BJ (cell line): ENCODE data around the gene SEPTIN10. TPM values are rescaled to one million over a fixed set of nuclear protein-coding genes. Genes with fewer than 3 reads are reported as not detected.

ENCODE experiments used
- CTCF ChIA-PET: fragments of 350-600 bp; formaldehyde crosslinking; extraction: SDS; loops from one replicate; lab custom pipeline; 2021; ENCODE audit warnings: antibody characterized with exemption, inconsistent platforms; lab: Yijun Ruan, JAX
- POLR2A ChIA-PET: fragments of 300-600 bp; sonication (Branson Sonifier 250); formaldehyde crosslinking; extraction: SDS; loops from one replicate; lab custom pipeline; 2021; ENCODE audit warnings: antibody characterized with exemption; lab: Charles Lee
- DNase-seq: peaks from one replicate; pipeline ENCODE4 v3.0.0-alpha.2; 2011; ENCODE audit warnings: low read depth
- H3K27me3 ChIP-seq: 2 replicates; pipeline ENCODE4 v1.6.0; 2011; ENCODE audit warnings: low read length; ENCODE audit not compliant: control insufficient read depth, insufficient read depth
- H3K36me3 ChIP-seq: 2 replicates; pipeline ENCODE4 v1.5.1; 2011; ENCODE audit warnings: low read length; ENCODE audit not compliant: control insufficient read depth, insufficient read depth
- H3K4me3 ChIP-seq: 2 replicates; pipeline ENCODE4 v1.5.1; 2011; ENCODE audit warnings: low read depth, mild to moderate bottlenecking, control low read depth, low read length
- CTCF ChIP-seq: IDR thresholded peaks from 2 replicates; pipeline ENCODE4 v1.5.1; 2011; ENCODE audit warnings: low read depth, mild to moderate bottlenecking, control low read depth, inconsistent platforms, low read length, moderate library complexity; ENCODE audit not compliant: insufficient read depth
- polyA minus RNA-seq: library from RNA; depleted of rRNA, polyadenylated mRNA; stranded (reverse); fragments of >200 nt; gene quantifications from 2 replicates; pipeline ENCODE4 v1.2.3, GENCODE V29; 2011; rRNA and poly(A)+ RNA removed
- polyA plus RNA-seq: library from polyadenylated mRNA; depleted of rRNA; stranded (reverse); fragments of >200 nt; gene quantifications from 2 replicates; pipeline ENCODE4 v1.2.3, GENCODE V29; 2011; rRNA removed

SEPTIN10 gene
- polyA plus RNA-seq (68.8 and 93.2 TPM in 2 replicates), polyA minus RNA-seq (32.9 and 51.9 TPM in 2 replicates)

- no peaks in the 10 kb centered on the region for H3K36me3 ChIP-seq
- H3K4me3 ChIP-seq: peak within 1 kb of the TSS; percentile 81
- CTCF ChIA-PET: interaction anchor here (0.6 to 2.9 kb wide), 7 partner anchors 10 to 122 kb away, joined by 3 to 17 read pairs (median 6); no protein-coding TSS in a partner anchor
- peak; percentile 96 for DNase-seq
- no peaks in the 10 kb centered on the region for H3K27me3 ChIP-seq
- TF ChIP-seq CTCF: no peak
- POLR2A ChIA-PET: interaction anchor here (0.8 kb wide), 1 partner anchor 34 kb away, joined by 4 read pairs; no protein-coding TSS in a partner anchor
Measured at GRCh38 chr2:109613922-109614714, at the start of gene SEPTIN10, which contains the start of gene SOWAHC. TSS of gene SEPTIN10 (minus strand) at chr2:109613966. CDS start at chr2:109613827, 139 bp downstream. TSS of gene SOWAHC (plus strand) at chr2:109614364. CDS start at chr2:109614490, 126 bp downstream.

GRCh38 chr2:109662889-109663288 is 49.1 kb upstream of the SEPTIN10 start:
- CTCF ChIA-PET: interaction anchor here (0.7 to 2.5 kb wide), 4 partner anchors 10 to 117 kb away, joined by 3 to 8 read pairs (median 4); no protein-coding TSS in a partner anchor

GRCh38 chr2:109660046-109660860 is 46.5 kb upstream of the SEPTIN10 start:
- ChIA-PET CTCF (interaction anchor here (1.5 kb wide), 1 partner anchor 35 kb away, joined by 3 read pairs; no protein-coding TSS in a partner anchor), POLR2A (interaction anchor here (0.6 kb wide), 1 partner anchor 13 kb away, joined by 4 read pairs; no protein-coding TSS in a partner anchor)
- H3K27me3 ChIP-seq: peaks cover 8% of the 10 kb centered on the region
- no peak overlapping the region for H3K4me3 ChIP-seq
- H3K36me3 ChIP-seq: no peaks in the 10 kb centered on the region
- no peak for DNase-seq
- no peak for TF ChIP-seq CTCF

More at GRCh38 chr2:109662889-109663288, 49.1 kb upstream of the SEPTIN10 start:
- TF ChIP-seq CTCF: no peak
- Histone ChIP-seq H3K36me3 (no peaks in the 10 kb centered on the region), H3K4me3 (no peak overlapping the region), H3K27me3 (peaks cover 10% of the 10 kb centered on the region)
- DNase-seq: no peak
- POLR2A ChIA-PET: no interaction called here

- H3K4me3 ChIP-seq: no peak overlapping the region
- POLR2A ChIA-PET: no interaction called here
- CTCF ChIA-PET: no interaction called here
- TF ChIP-seq CTCF: no peak
- H3K27me3 ChIP-seq: peaks cover 8% of the 10 kb centered on the region
- DNase-seq: no peak
- no peaks in the 10 kb centered on the region for H3K36me3 ChIP-seq
Measured at GRCh38 chr2:109659396-109660045, 45.8 kb upstream of the SEPTIN10 start.
